ENCODE data around the gene CNTNAP5.

DNA sequence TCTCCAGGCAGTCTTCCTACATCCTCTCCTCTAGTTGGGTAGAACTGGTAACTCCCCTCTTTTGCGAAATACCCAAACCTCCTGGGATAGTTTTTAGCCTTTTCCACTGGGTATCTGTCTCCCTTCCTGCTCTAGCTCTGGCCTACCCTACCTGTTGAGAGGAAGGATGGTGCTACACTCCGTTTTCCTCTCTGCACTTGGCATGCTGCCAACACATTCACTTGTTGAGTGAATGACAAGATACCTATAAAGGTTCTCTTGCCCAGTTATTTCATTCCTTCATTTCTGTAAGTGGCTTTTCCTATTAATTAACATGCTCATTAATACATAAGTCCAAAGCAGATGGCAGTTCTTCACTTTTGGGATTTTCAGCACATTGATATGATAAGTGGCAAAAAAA lies 293.8 kb downstream of the CNTNAP5 start:
- no peak for TF ChIP-seq TAF1 (conservative IDR thresholded peaks at IDR 0.05)
- no peak for TF ChIP-seq CTCF (IDR thresholded peaks at IDR 0.05; ENCODE audit: low read depth, low read length, missing input control)
- TF ChIP-seq REST (IDR thresholded peaks at IDR 0.05) = no peak
